ENCODE results near the gene GNG4.

GRCh38 chr1:235635938-235636662 lies 13.5 kb downstream of the GNG4 start:
- TF ChIP-seq ZNF384 (IDR thresholded peaks at IDR 0.05) (no peak), SP1 (IDR thresholded peaks at IDR 0.05) (no peak), NFRKB (IDR thresholded peaks at IDR 0.05) (no peak), BHLHE40 (IDR thresholded peaks at IDR 0.05; ENCODE audit: borderline replicate concordance) (no peak), HDGF (IDR thresholded peaks at IDR 0.05; ENCODE audit: borderline replicate concordance) (no peak), SUZ12 (IDR thresholded peaks at IDR 0.05) (no peak), FOXM1 (IDR thresholded peaks at IDR 0.05; ENCODE audit: borderline replicate concordance) (no peak)
